GM19452 (cell line): ENCODE measurements around the gene EIPR1.
"Not testable (repeated sequence)": the region's sequence is repeated elsewhere in the genome, so short reads cannot be mapped to it uniquely, and the experiment has no call there.

Source experiments
- ATAC-seq: cut with Tn5 transposase; IDR thresholded peaks from one replicate; pipeline ENCODE4 v1.9.1; 2021; ENCODE audit not compliant: unreplicated experiment

EIPR1 gene

DNA sequence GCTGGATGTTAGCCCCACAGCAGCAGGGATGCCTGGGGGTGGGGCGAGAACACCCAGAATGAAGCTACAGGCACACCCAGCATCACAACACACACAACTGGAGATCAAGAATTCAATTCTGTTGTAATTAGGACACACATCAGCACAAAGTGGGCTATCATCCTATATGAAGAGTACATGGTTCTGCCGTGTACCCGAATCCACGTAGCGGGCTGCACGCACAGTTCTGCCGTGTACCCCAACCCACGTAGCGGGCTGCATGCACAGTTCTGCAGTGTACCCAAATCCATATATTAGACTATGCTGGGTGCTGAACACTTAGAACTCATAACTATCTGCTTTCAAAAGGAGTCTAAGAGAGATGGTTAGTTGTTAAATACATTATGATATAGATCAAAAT is 86.5 kb downstream of the EIPR1 start:
- ATAC-seq, result no peak

DNA sequence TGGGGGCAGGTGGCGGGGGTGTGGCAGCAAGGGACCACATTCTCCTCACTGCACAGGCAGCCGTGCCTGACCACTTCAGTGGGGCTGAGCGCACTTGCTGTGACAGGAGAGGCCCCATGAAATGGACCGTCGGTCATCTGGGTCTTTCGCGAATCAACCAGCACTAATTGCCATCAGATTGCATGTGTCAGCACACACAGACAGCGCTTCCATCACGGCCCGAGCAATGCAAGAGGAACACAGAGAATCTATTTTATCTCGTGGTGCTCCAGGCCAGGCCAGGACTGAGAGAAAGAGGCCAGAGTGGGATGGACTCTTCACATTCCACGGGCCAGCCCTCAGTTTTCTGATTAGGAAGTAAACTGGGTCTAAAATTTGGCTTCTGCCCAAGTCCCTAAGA is 87.0 kb downstream of the EIPR1 start:
- no peak for ATAC-seq

DNA sequence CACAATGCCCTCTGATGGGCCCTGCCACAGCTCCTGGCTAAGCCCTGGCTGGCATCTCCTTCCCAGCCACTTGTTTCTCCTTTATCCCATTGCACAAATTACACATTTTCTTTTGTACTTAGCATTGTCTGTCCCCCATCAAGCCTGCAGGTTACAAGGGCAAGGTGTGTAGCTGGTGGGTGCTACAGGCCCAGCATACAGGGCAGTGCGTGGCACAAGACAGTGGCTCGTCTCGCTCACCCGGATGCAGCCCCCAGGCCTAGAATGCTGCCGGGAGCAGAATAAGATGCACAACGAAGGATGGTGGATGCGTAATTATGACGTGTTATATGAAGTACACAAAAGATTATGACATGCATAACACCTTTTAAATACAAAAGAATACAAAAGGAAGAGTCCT is 87.6 kb downstream of the EIPR1 start:
- no peak for ATAC-seq

DNA sequence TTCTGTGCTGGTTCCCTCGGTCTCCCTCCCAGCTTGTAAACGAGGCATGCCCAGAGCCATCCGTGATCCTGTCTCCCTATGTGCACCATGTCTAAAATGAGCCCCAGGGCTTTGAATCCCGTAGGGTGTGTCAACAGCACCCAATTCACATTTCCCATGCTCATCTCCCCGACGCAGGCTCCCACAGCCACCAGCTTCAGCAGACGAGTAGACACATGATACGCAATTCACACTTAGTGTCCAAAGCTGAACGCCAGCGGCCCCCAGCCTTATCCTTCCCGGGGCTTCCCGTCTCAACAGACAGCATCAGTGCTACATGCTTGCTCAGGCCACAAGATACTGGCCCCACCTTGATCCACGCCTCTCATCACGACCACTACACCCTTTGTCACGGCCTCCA is 88.1 kb downstream of the EIPR1 start:
- no peak for ATAC-seq

DNA sequence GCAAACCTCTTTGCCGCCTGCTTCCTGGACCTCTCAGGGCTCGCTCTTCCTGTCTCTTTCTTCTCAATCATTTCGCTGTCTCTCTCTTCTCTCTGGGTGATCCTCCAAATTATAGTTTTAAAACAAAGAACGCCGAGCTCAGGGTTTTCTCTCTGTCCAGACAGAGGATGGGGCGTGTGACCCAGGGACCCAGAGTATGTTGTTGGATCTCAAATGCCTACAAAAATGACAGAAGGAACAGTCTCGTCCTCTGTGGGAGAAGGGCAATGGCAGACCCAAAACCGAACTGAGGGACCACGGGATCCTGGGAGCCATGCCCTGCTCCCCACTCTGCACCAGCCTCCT is 88.5 kb downstream of the EIPR1 start:
- no peak for ATAC-seq

DNA sequence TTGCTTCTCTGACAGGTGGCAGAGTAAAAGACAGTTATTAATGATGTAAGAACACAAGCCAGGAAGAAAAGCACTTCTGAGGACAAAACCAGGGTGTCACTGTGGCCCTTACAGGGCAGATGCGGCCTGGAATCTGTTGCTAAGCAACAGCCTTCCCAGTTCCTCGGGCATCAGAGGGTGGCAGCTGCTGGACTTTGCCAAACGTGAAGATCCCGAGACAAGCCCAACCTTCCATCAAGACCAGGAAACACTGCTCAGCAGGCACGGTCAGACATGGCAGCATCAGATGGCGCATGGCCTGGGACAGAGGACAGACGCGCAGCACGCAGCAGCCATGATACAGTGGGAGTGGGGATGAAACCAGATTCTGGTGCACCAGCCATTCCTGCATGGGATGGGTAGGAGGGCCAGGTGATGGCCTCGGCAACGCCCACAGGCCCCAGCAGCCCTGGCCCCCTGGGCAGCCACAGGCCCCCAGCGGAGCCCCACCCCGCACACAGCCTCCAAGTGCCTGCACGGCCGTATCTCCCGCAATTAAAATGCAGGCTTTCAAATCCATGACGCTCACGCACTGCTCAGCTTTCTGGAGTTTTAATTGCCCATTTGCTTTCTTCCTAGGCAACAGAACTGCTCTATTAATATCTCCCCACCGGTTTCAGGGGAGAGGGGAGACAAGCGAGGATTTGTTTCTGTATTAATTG is 89.0 kb downstream of the EIPR1 start:
- no peak for ATAC-seq

DNA sequence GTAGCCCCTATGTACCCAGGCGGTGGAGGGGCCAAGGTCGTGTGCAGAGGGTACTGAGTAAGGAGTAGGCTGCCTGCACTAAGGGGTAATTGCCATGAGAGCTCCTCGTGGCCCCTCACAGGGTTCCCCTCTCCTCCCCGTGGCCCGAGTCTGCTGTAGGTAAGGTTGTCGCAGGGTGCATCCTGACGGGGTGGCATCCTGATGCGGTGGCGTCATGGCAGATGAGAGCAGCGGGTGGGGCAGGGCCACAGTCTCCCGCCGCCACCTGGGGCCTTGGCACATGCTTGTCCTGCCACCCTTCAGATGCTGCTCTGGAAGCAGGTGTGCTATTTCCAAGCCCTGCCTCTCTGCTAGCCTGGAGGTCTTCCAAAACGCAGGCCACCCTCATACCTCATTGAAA is 89.7 kb downstream of the EIPR1 start:
- ATAC-seq, result no peak

DNA sequence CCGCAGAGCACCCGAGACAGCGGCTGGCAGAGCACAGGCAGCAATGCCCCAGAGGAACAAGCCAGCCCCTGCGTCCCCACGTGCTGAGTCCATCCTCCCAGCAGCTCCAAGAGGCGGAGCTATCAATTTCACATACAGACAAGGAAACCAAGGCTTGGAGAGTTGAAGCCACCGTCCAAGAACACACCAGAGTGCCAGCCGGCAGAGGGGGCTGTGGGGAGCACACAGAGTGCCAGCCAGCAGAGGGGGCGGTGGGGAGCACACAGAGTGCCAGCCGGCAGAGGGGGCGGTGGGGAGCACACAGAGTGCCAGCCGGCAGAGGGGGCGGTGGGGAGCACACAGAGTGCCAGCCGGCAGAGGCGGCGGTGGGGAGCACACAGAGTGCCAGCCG is 91.0 kb downstream of the EIPR1 start:
- ATAC-seq, result not testable (repeated sequence)

DNA sequence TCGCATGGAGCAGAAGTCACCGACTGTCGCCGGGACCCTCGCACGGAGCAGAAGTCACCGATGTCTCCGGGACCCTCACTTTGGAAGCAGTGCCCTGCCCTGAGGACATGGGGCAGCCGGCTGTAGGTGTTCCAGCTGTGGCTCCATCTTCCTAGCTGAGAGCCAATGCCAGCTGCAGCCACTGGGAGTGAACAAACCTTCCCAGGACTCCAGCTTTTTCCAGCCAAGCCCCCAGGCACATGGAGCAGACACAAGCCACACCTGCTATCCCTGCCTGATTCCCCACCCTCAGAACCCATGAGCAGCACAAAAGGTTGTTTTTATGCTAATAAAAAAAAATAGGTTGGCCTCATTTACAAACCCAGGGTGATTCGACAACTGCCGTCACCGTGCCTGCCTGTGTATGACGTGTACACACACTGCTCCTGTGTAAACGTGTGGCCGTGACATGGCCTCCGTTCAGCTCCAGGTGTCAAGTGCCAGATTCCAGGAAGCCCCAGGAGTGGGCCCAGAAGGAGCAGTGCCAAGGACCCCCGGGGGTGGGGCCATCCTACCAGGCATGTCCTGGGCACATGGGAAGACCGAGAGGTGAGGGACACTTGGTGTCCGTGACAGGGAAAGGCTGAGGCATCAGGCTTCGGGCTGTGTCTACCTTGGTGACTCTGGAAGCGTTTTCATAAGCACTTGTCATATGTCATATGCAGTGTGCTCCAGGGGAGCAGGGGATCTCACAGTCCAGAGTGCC is 91.5 kb downstream of the EIPR1 start:
- ATAC-seq, result no peak

DNA sequence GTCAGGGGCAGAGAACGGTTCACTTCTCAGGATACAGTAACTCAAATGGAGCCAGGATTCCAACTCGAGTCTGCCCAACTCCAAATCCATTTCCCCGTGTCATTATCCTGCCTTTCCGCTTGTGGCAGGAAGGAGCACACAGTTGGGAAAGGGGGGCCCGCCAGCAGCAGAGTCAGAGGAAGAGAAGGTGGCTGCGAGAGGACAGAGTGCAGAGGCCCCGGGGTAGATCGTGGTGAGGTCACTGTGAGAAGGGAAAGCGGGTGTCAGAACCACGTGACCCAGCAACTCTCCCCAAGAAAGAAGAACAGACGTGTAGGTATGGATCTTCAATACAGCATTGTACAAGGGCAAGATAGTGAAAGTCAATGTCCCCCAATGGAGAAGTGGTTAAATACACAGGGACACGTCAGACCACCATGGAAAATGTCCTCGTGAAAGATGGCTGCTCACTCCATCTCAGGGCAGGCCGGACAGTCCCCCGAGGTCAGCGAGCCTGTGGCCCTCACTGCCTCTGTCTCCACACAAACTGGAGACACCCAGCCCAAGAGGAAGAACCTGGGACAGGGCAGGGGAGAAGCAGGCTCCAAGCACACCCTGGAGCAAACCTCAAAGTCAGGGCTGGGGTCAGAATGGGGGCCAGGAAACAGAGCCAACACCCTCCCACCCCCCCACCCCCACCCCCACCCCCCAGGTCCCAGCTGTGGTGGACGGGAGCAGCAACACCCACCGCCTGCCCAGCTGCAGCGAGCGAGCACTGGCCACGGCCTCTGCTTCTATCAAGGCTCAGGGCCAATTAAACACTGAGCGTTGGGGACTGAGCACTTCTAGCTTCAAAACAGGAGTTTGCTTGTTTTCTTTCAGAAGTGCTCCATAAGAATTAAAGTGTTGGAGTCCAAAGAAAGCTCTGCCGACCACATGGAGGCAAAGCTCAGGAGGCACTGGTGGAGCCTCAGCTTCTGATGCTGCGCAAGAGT is 92.7 kb downstream of the EIPR1 start:
- ATAC-seq, result no peak

DNA sequence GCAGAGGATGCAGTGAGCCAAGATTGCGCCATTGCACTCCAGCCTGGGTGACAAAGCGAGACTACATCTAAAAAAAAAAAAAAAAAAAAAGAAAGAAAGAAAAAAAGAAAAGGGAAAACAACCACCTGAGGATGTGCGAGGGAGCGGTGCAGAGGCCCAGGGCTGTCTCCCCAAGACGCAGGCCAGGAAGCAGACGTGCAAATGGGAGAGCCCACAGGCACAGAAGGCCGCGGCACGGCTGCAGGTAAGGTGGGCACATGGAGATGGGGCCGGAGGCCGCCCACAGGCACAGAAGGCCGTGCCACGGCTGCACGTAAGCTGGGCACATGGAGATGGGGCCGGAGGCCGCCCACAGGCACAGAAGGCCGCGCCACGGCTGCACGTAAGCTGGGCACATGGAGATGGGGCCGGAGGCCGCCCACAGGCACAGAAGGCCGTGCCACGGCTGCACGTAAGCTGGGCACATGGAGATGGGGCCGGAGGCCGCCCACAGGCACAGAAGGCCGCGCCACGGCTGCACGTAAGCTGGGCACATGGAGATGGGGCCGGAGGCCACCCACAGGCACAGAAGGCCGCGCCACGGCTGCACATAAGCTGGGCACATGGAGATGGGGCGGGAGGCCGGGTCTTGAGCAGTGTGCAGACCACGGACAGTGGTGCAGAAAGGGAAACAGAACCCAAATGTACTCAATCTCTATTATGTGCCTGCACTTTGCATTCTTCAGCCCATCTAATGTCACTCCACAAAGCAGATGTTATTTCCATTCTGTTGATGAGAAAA is 93.6 kb downstream of the EIPR1 start:
- ATAC-seq, result not testable (repeated sequence)

DNA sequence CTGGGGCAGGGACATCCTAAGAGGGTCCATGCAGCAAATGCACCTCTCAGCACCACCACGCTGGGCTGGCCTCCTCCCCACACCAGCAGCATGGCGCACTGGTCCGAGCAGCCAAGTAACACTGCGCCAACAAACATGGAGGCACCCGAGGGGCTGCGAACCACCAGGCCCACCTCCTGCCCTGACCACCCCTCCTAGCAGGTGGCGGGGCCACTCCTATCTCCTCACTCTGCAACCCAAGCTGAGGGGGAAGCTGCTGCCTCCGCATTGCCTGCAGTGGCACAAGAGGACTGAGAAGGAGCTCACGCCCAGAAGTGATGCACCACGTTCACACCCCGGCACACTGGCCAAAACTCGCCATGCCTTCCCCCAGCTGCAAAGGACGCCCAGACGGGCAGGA is 94.4 kb downstream of the EIPR1 start:
- ATAC-seq, result no peak

DNA sequence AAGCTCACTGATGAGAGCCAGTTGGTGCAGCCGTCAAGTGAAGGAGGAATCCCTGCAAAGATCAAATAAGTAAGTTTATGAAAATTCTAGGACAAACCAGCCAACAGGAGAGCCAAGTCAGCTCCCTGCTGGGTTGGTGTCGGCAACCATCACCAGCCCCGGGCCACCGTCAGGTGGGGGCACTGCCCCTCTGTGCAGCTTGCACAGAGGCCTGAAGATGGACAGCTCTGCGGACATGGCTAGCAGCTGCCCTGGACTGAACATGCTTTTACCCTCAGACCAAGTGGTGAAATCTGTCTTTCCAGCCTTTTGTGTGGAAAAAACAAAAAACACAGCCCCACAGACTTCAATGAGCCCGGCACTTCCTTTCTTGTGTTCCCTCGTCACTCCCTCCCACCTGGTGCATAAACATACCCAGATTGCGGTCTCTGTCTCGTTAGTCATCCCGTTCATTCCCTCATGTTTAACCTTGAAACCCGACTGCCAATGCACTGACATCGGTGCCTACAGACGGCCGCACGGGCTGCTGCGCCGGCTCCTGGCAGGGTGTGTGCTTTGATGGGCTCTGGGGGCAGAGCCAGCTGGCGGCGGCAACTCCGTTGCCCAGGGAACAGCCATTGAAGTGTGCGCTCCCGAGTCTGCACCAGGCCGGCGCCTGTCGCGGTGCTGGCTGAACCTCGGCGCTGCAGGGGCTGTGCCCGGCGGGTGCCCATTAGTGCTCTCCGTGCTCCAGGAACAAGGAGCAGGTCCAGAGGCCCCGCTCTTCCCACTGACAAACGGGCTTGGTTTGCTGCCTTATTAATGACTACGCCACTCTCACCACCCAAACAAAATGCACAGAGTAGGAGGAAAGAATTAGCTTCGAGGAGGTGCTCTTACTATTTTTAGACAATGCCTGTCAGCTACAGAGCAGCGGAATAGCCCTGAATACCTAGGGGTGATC is 95.3 kb downstream of the EIPR1 start:
- ATAC-seq, result no peak

DNA sequence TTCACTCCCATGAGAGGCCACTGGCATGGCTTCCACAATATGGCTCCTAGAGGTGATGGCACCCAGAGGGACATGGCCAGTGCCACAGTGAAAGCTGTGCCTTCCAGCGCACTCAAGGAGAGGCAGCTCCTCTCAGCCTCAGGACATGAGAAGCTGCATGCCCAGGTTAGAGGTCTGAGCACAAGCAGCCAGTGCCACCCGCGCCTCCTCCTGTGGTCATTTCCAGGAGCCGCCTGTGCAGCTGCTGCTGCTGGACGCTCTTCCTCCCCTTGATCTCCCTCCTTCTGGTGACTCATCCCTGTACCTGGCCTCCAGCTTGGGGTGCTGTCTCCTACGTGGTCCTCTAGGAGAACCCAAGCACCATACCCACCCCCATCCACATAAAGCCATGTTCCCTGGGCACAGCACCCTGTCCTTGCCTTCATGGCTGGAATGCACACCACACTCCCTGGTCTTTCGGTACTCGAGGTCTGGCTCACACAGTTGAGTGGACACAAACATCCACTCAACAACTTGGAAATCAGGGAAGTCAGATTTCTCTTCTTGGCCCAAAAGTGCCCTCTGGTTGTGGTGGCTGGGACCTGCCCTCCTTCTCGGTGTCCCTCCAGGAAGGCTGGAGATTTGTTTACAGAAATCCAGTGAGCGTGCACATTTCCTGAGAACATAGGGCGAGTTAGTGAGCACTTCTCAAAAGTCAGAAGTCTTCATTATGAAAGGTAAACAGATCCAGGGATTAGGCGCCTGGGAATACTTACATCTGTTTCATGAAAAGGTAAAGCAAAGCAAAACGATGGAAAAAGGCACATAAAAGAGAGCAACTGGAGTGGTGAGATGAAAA is 96.7 kb downstream of the EIPR1 start:
- ATAC-seq, result no peak

DNA sequence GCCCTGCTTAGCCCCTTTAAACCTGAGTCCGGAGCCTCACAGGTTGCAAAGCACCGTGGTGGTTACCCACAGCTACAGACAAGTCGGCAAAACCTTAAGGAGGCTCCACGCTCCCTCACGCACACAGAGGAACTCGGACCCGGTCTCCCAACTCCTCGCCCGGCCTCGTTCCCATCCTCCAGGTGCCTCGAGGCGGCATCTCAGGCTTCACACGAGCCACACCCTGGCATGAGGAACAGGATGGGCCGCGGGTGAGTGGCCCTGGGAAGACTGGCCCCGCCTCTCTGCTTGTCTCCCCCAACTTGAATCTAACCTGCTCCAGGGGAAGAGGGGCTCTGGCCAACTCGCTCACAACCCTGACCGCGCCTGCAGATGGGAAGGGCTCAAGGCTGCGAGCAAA is 97.4 kb downstream of the EIPR1 start:
- no peak for ATAC-seq

DNA sequence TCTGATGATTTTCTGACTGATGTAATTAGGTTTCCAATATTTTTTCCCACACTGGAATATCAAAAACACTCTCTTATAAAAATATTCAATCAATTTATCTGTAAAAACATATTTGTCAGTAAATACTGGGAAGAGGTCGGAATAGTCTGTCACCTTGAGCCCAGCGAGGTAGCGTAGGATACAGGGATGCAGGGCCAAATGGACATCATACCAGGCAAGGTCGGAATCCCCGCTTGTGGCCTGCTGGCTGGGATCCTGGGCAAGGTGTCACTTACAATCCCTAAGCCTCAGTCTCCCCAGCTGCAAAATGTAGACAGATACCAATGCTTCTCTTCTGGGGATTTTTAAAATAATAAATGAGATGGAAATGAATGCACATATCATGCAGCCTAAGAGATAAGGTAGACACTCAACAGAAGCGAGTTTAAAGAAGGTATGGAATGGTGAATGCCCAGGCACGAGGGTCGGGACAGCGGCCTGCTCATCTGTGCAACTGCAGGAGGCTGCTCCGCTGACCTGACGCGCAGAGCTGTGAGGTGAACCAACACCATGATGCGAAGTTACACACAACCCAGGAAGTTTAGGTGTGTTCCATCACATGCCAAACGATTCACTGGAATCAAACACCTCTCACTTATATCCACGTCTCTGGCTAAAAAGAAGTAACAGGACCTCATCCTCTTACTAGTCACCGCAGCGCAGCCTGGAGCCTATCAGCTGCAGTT is 98.2 kb downstream of the EIPR1 start:
- no peak for ATAC-seq

DNA sequence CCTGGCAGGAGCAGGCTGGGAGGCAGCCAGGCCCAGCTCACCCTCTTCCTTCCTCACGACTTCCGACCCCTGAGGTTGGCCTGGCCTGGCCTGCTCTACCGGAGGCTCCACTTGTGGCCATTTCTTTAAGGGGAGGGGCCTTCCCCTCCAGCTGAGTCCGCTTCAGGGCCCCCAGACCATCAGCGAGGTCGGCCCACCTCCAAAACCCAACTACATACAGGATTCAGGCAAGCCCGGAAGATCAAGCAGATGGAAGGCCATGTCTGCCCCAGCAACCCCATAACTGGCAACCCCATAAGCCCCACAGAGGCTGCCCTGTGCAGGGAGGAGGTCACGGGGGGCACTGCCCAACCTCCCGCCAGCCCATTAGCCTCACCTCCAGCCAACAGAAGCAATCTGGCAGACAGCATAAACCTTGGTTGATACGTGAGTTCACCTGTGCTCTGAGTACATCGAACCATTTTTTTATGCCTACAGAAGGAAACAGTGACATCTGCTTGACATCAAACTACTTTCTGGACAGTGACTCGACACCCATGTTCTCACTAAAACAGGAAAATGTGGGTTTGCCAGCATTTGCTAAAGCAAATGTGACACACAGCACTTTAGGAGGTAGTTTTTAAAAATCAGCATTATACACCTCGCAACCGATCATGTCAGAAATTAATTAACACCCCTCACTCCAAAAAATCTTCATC is 98.9 kb downstream of the EIPR1 start:
- ATAC-seq, result no peak
